ENCODE results near the gene HPSE. TPM values are rescaled to one million over a fixed set of nuclear protein-coding genes. Genes with fewer than 3 reads are reported as not detected.

HPSE gene
- total and polyA plus RNA-seq, 9 of the 15 experiments (the other 6 are each of a cell fraction or from before 2014, with no cell fraction given): 0.01 to 0.42 (median 0.14) TPM; not detected in 1

DNA sequence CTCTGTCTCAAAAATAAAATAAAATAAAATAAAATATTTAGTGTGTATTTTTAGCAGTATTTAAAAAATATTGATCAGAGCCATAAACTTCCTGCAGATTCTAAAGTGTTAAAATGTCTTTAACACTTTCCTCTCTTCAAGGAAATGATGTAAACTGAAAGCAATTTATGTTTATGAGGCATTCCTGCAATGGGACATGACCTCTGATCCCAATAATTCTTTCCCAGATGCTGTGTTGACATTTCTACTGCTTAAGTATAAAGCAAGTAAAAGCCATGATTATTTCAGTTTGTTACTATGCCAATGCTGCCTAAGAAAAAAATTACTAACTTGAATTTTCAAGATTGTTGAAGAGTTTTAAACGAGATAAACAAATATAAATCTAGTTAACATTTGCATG, 79.1 kb downstream of the HPSE start (continued):
- TF ChIP-seq, protein P1, sequence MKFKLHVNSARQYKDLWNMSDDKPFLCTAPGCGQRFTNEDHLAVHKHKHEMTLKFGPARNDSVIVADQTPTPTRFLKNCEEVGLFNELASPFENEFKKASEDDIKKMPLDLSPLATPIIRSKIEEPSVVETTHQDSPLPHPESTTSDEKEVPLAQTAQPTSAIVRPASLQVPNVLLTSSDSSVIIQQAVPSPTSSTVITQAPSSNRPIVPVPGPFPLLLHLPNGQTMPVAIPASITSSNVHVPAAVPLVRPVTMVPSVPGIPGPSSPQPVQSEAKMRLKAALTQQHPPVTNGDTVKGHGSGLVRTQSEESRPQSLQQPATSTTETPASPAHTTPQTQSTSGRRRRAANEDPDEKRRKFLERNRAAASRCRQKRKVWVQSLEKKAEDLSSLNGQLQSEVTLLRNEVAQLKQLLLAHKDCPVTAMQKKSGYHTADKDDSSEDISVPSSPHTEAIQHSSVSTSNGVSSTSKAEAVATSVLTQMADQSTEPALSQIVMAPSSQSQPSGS (CRISPR knock-in tag; IDR thresholded peaks at IDR 0.05): no peak
- TF ChIP-seq PHF21A (IDR thresholded peaks at IDR 0.05; ENCODE audit: borderline replicate concordance, low read depth) (no peak), MECOM (CRISPR knock-in tag; IDR thresholded peaks at IDR 0.05) (no peak), MTA3 (IDR thresholded peaks at IDR 0.05; ENCODE audit: borderline replicate concordance) (no peak), ZNF431 (CRISPR knock-in tag; IDR thresholded peaks at IDR 0.05) (no peak), SNIP1 (IDR thresholded peaks at IDR 0.05; ENCODE audit: low read depth) (no peak), LEF1 (IDR thresholded peaks at IDR 0.05) (peak; percentile 31; the same call in 1 of the 2 replicates), NFATC3 (IDR thresholded peaks at IDR 0.05) (no peak), SMAD2 (IDR thresholded peaks at IDR 0.05; ENCODE audit: low read depth, low read length) (no peak), CEBPG (CRISPR knock-in tag; IDR thresholded peaks at IDR 0.05) (peak; percentile 65), CEBPG (tag; conservative IDR thresholded peaks at IDR 0.05 in 1 of 2, IDR thresholded peaks at IDR 0.05 in 1 of 2) (peak; percentile 36 to 93; a peak in 3 of 4 replicates), GABPA (tag; conservative IDR thresholded peaks at IDR 0.05; ENCODE audit: low read depth) (peak; percentile 66), ZNF282 (CRISPR knock-in tag; IDR thresholded peaks at IDR 0.05) (no peak), ARID2 (IDR thresholded peaks at IDR 0.05) (no peak), ZNF584 (CRISPR knock-in tag; IDR thresholded peaks at IDR 0.05; ENCODE audit: low read depth) (peak; percentile 21; the same call in 1 of the 2 replicates)
- TF ChIP-seq, protein P2, sequence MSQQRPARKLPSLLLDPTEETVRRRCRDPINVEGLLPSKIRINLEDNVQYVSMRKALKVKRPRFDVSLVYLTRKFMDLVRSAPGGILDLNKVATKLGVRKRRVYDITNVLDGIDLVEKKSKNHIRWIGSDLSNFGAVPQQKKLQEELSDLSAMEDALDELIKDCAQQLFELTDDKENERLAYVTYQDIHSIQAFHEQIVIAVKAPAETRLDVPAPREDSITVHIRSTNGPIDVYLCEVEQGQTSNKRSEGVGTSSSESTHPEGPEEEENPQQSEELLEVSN (IDR thresholded peaks at IDR 0.05; ENCODE audit: borderline replicate concordance in 1 of 2, extremely low read depth in 1 of 2, insufficient read depth in 1 of 2, insufficient read length in 1 of 2, low read depth in 1 of 2, low read length in 1 of 2, poor library complexity in 1 of 2, severe bottlenecking in 1 of 2): no peak
- TF ChIP-seq, protein P3, sequence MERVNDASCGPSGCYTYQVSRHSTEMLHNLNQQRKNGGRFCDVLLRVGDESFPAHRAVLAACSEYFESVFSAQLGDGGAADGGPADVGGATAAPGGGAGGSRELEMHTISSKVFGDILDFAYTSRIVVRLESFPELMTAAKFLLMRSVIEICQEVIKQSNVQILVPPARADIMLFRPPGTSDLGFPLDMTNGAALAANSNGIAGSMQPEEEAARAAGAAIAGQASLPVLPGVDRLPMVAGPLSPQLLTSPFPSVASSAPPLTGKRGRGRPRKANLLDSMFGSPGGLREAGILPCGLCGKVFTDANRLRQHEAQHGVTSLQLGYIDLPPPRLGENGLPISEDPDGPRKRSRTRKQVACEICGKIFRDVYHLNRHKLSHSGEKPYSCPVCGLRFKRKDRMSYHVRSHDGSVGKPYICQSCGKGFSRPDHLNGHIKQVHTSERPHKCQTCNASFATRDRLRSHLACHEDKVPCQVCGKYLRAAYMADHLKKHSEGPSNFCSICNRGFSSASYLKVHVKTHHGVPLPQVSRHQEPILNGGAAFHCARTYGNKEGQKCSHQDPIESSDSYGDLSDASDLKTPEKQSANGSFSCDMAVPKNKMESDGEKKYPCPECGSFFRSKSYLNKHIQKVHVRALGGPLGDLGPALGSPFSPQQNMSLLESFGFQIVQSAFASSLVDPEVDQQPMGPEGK (CRISPR knock-in tag; IDR thresholded peaks at IDR 0.05; ENCODE audit: borderline replicate concordance): no peak

All from K562 (cell line).